ENCODE results near the gene TRMT112.
"Not testable (repeated sequence)": the region's sequence is repeated elsewhere in the genome, so short reads cannot be mapped to it uniquely, and the experiment has no call there.

Gene TRMT112

DNA sequence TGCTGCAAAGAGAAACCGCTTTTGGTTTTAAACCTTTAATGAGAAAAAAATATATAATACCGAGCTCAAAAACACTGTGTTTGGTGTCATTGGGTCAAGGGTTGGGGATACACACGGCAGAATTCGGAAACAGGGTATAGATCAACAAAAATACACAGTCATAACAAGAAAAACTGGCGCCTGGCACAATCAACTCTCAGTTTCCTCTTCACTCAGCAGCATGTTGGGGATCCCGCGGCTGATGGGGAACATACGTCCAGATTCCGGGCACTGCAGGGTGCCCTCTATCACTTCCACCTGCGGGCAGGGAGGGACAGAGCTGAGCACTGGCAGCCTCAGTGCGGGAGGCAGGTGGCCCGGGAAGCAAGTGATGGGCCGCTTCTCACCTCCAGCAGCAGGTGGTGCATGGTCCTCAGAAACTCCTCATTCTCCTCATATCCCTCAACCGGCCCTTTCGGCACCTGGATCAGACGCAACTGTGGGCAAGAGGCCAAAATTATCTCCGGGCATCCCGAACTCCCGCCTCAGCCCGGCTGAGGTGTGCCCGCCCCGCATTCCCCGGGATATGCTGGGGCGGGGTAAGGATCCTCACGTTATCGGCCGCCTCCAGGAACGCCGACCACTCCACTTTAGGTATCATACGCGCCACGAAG, 561 bp downstream of the TRMT112 start:
- TF ChIP-seq CTCF (conservative IDR thresholded peaks at IDR 0.05; ENCODE audit: low read depth), result peak; percentile 39
- H3K27ac ChIP-seq, result peak overlapping the region; percentile 100
- ChIA-PET CTCF (interaction anchor here (0.6 to 3.2 kb wide), 8 partner anchors 15 to 92 kb away, joined by 3 to 22 read pairs (median 6); no protein-coding TSS in a partner anchor), POLR2A (ENCODE audit: low non-redundant PET) (interaction anchor here (0.5 to 2.8 kb wide), 7 partner anchors 9 to 42 kb away, joined by 3 to 19 read pairs (median 9); partner anchors contain the start of genes ESRRA and RPS6KA4)
- peak; percentile 57 for DNase-seq (ENCODE audit: low spot score)

- H3K27ac ChIP-seq, result peak overlapping the region; percentile 100
- not testable (repeated sequence) for DNase-seq (ENCODE audit: low spot score)
- ChIA-PET POLR2A (ENCODE audit: low non-redundant PET) (interaction anchor here (0.9 to 2.8 kb wide), 2 partner anchors 39 to 42 kb away, joined by 3 to 19 read pairs; partner anchors contain the start of gene RPS6KA4), CTCF (interaction anchor here (0.6 to 3.2 kb wide), 7 partner anchors 16 to 134 kb away, joined by 3 to 22 read pairs (median 4); partner anchors contain the start of gene RPS6KA4)
Measured at GRCh38 chr11:64315667-64316526, 1.5 kb downstream of the TRMT112 start.

DNA sequence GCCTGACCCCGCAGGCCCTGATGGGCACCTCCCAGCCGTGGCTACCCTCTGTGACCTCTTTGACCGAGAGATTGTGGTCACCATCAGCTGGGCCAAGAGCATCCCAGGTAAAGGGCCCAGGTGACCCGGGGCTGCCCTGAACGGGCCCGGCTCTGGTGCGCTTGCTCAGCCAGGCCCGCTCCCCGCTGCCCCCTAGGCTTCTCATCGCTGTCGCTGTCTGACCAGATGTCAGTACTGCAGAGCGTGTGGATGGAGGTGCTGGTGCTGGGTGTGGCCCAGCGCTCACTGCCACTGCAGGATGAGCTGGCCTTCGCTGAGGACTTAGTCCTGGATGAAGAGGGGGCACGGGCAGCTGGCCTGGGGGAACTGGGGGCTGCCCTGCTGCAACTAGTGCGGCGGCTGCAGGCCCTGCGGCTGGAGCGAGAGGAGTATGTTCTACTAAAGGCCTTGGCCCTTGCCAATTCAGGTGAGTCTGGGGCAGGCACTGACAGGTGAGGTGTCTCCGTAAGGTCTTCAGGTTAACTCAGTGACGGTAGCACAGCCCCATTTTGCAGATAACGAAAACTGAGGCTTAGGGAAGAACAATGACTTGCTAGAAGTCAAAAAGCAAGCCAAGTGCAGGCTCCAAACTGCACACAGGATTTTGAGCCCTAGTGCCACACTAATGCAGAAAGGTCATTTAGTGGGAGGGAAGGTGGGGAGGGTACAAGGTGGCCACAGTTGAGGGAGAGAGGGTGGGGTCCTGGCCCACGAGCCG, 2.4 kb downstream of the TRMT112 start:
- no peak for TF ChIP-seq CTCF (conservative IDR thresholded peaks at IDR 0.05; ENCODE audit: low read depth)

DNA sequence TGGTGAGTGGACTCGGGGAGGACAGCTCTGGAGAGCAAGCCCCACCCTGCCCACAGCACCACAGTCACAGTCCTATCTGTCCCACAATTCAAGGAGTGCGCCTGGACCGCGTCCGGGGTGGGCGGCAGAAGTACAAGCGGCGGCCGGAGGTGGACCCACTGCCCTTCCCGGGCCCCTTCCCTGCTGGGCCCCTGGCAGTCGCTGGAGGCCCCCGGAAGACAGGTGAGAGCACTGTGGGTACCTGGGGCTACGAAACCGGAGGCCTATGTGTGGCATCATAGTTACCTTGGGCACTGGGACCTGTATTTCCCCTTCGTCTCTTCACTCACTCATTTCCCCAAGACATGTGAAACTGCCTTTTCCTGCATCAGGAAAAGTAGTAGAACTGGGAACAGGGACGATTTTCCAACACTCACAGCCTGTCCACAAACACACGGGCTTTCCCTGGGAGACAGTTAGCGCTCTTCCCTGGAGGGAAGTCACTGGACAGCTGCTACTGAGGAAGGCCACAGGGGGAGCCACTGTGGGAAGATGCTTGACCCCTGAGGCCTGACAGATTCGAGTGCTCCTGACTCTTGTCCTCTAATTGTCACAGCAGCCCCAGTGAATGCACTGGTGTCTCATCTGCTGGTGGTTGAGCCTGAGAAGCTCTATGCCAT, 3.1 kb downstream of the TRMT112 start:
- ChIA-PET CTCF (interaction anchor here (0.6 to 0.9 kb wide), 2 partner anchors 13 to 31 kb away, joined by 3 read pairs; no protein-coding TSS in a partner anchor), POLR2A (ENCODE audit: low non-redundant PET) (no interaction called here)
- H3K27ac ChIP-seq, result peak overlapping the region; percentile 100
- no peak for TF ChIP-seq CTCF (conservative IDR thresholded peaks at IDR 0.05; ENCODE audit: low read depth)
- no peak for DNase-seq (ENCODE audit: low spot score)

More for the DNA sequence above, 2.4 kb downstream of the TRMT112 start:
- ChIA-PET CTCF (interaction anchor here (0.6 kb wide), 1 partner anchor 31 kb away, joined by 3 read pairs; no protein-coding TSS in a partner anchor), POLR2A (ENCODE audit: low non-redundant PET) (no interaction called here)
- H3K27ac ChIP-seq, result peak overlapping the region; percentile 100
- DNase-seq (ENCODE audit: low spot score), result no peak

- CTCF ChIA-PET, result interaction anchor here (0.6 to 0.9 kb wide), 2 partner anchors 12 to 62 kb away, joined by 3 read pairs; no protein-coding TSS in a partner anchor
- DNase-seq (ENCODE audit: low spot score), result no peak
- POLR2A ChIA-PET (ENCODE audit: low non-redundant PET), result no interaction called here
- H3K27ac ChIP-seq, result peak overlapping the region; percentile 100
- no peak for TF ChIP-seq CTCF (conservative IDR thresholded peaks at IDR 0.05; ENCODE audit: low read depth)
Measured at GRCh38 chr11:64313491-64314145, 3.7 kb downstream of the TRMT112 start.

- TF ChIP-seq CTCF (conservative IDR thresholded peaks at IDR 0.05; ENCODE audit: low read depth), result no peak
- POLR2A ChIA-PET (ENCODE audit: low non-redundant PET), result no interaction called here
- no peak for DNase-seq (ENCODE audit: low spot score)
- CTCF ChIA-PET, result interaction anchor here (0.9 kb wide), 1 partner anchor 12 kb away, joined by 3 read pairs; no protein-coding TSS in a partner anchor
- H3K27ac ChIP-seq, result peak overlapping the region; percentile 100
Measured at GRCh38 chr11:64312947-64313346, 4.4 kb downstream of the TRMT112 start.

- peak overlapping the region; percentile 100 for H3K27ac ChIP-seq
- POLR2A ChIA-PET (ENCODE audit: low non-redundant PET), result interaction anchor here (0.6 to 1.1 kb wide), 2 partner anchors 36 to 123 kb away, joined by 3 to 8 read pairs; no protein-coding TSS in a partner anchor
- not testable (repeated sequence) for DNase-seq (ENCODE audit: low spot score)
- CTCF ChIA-PET, result interaction anchor here (0.7 kb wide), 1 partner anchor 41 kb away, joined by 4 read pairs; no protein-coding TSS in a partner anchor
Measured at GRCh38 chr11:64307795-64308194, 9.6 kb downstream of the TRMT112 start.
